HepG2 (cell line): ENCODE measurements around the gene OSBPL8. TPM values are rescaled to one million over a fixed set of nuclear protein-coding genes. Genes with fewer than 3 reads are reported as not detected.

Experiments used
- ATAC-seq: fragments of 200-7000 bp; cut with Tn5 transposase; 3 replicates; pipeline ENCODE4 v1.9.1; 2020; ENCODE audit warnings: mild to moderate bottlenecking, moderate library complexity
- BruUV-seq: library from RNA; stranded (reverse); fragments of 400-500 nt; replicated peaks from 2 replicates; lab custom pipeline; 2021; lab: Mats Ljungman, UMichigan
- CTCF ChIA-PET: fragments of 300-600 bp; formaldehyde crosslinking; extraction: SDS; loops from one replicate; lab custom pipeline; 2021; ENCODE audit warnings: low total read pairs, inconsistent platforms, low intra/inter-chr PET ratio; lab: Yijun Ruan, JAX
- POLR2A ChIA-PET: fragments of 350-600 bp; sonication (Branson Sonifier 250); formaldehyde crosslinking; loops from one replicate; lab custom pipeline; 2020; ENCODE audit warnings: antibody characterized with exemption, inconsistent platforms; lab: Yijun Ruan, JAX
- DNase-seq: peaks from one replicate; pipeline ENCODE4 v3.0.0-alpha.2; 2015; ENCODE audit warnings: low spot score
- FAIRE-seq: peaks from 3 replicates; lab custom pipeline; 2011; peaks lifted over from hg19 to GRCh38; lab: Jason Lieb, UNC
- H2AFZ ChIP-seq: one replicate; pipeline ENCODE4 v1.6.1; 2011; ENCODE audit warnings: low read length, inconsistent platforms
- H3K27ac ChIP-seq: fragments of 300-600 bp; 3 replicates; pipeline ENCODE4 v1.8.0; 2011; ENCODE audit warnings: mixed run types, mild to moderate bottlenecking, mixed read lengths, low read length, inconsistent platforms; ENCODE audit not compliant: insufficient read depth; ENCODE audit errors: extremely low read length
- H3K27me3 ChIP-seq, 2 experiments: fragments of 200-600 bp in 1 of 2; 2 replicates in 1 of 2; 3 replicates in 1 of 2; pipeline versions ENCODE4 v1.6.0 to v1.8.0; 2011; ENCODE audit warnings: low read length in 2 of 2, mild to moderate bottlenecking in 2 of 2, moderate library complexity in 2 of 2, inconsistent platforms in 1 of 2; ENCODE audit not compliant: insufficient read depth in 2 of 2, control insufficient read depth in 1 of 2
- H3K36me3 ChIP-seq, 2 experiments: fragments of 200-600 bp in 1 of 2; replicated peaks in 1 of 2; 2 replicates in 1 of 2; 3 replicates in 1 of 2; pipeline versions ENCODE4 v1.5.1 to v1.8.0; 2011; ENCODE audit warnings: low read length in 2 of 2, inconsistent platforms in 1 of 2; ENCODE audit not compliant: insufficient read depth in 2 of 2, control insufficient read depth in 1 of 2
- H3K4me1 ChIP-seq: 2 replicates; pipeline ENCODE4 v1.5.1; 2012; ENCODE audit warnings: low read length, inconsistent platforms; ENCODE audit not compliant: insufficient read depth
- H3K4me2 ChIP-seq: 2 replicates; pipeline ENCODE4 v1.6.0; 2011; ENCODE audit warnings: low read depth, low read length, inconsistent platforms
- H3K4me3 ChIP-seq, 3 experiments: fragments of 200-600 bp in 1 of 3; sonication (generic), shearing (Covaris generic) in 1 of 3; replicated peaks in 1 of 3; 2 replicates each; pipeline ENCODE4 v1.5.1; 2011 to 2016; ENCODE audit warnings: low read length in 3 of 3, inconsistent platforms in 2 of 3, low read depth in 2 of 3, mild to moderate bottlenecking in 2 of 3, control low read depth in 1 of 3, mixed read lengths in 1 of 3; ENCODE audit not compliant: insufficient read depth in 1 of 3
- H3K79me2 ChIP-seq: one replicate; pipeline ENCODE4 v1.6.1; 2011; ENCODE audit warnings: low read length, inconsistent platforms; ENCODE audit not compliant: insufficient read depth
- H3K9ac ChIP-seq: 2 replicates; pipeline ENCODE4 v1.6.0; 2011; ENCODE audit warnings: mild to moderate bottlenecking, low read depth, low read length, inconsistent platforms; ENCODE audit not compliant: insufficient read depth
- H3K9me3 ChIP-seq: 2 replicates; pipeline ENCODE4 v1.5.1; 2012; ENCODE audit warnings: mild to moderate bottlenecking, low read length
- H4K20me1 ChIP-seq: 2 replicates; pipeline ENCODE4 v1.6.0; 2011; ENCODE audit warnings: inconsistent platforms, mild to moderate bottlenecking, low read length, moderate library complexity; ENCODE audit not compliant: insufficient read depth
- ATAD3A ChIP-seq: sonication (generic); formaldehyde crosslinking; IDR thresholded peaks from 2 replicates; pipeline ENCODE4 v1.4.0; 2020; ENCODE audit warnings: missing genetic modification reagents
- CENPT ChIP-seq: sonication (generic); formaldehyde crosslinking; IDR thresholded peaks from 2 replicates; pipeline ENCODE4 v1.8.0; 2022; ENCODE audit warnings: low read depth, mild to moderate bottlenecking, moderate library complexity, missing genetic modification reagents
- EZH2 ChIP-seq: conservative IDR thresholded peaks from 2 replicates; pipeline ENCODE4 v1.6.1; 2012; ENCODE audit warnings: mild to moderate bottlenecking, low read depth, low read length, moderate library complexity
- GPN1 ChIP-seq: sonication (generic); formaldehyde crosslinking; IDR thresholded peaks from 2 replicates; pipeline ENCODE4 v1.5.1; 2020; ENCODE audit warnings: missing genetic modification reagents, borderline replicate concordance
- KDM2A ChIP-seq: sonication (generic); formaldehyde crosslinking; IDR thresholded peaks from 2 replicates; pipeline ENCODE4 v1.4.0; 2020; ENCODE audit warnings: low read depth, missing genetic modification reagents, borderline replicate concordance
- KDM5A ChIP-seq: fragments of 200-600 bp; sonication (generic); IDR thresholded peaks from 2 replicates; pipeline ENCODE4 v1.7.0; 2018; ENCODE audit warnings: antibody characterized with exemption, mild to moderate bottlenecking, low read length, borderline replicate concordance
- KLF6 ChIP-seq: IDR thresholded peaks from 2 replicates; pipeline ENCODE4 v1.8.0; 2016; ENCODE audit warnings: missing biosample characterization, missing genetic modification reagents
- MED8 ChIP-seq: sonication (generic); formaldehyde crosslinking; IDR thresholded peaks from 2 replicates; pipeline ENCODE4 v1.8.1; 2023; ENCODE audit warnings: mild to moderate bottlenecking, missing genetic modification reagents; ENCODE audit not compliant: insufficient replicate concordance
- NR3C1 ChIP-seq: sonication (generic); formaldehyde crosslinking; IDR thresholded peaks from 2 replicates; pipeline ENCODE4 v1.4.0; 2020; ENCODE audit warnings: missing genetic modification reagents
- ZBTB20 ChIP-seq: sonication (generic); formaldehyde crosslinking; IDR thresholded peaks from 2 replicates; pipeline ENCODE4 v1.8.1; 2023; ENCODE audit warnings: missing genetic modification reagents, low read depth, mild to moderate bottlenecking, borderline replicate concordance
- ZNF234 ChIP-seq: sonication (generic); formaldehyde crosslinking; conservative IDR thresholded peaks from 2 replicates; pipeline ENCODE4 v1.5.1; 2020; ENCODE audit warnings: mild to moderate bottlenecking, missing genetic modification reagents
- ZNF713 ChIP-seq: sonication (generic); formaldehyde crosslinking; IDR thresholded peaks from 2 replicates; pipeline ENCODE4 v1.4.0; 2020; ENCODE audit warnings: mild to moderate bottlenecking, missing genetic modification reagents
- WGBS: methylation state at CpG from one replicate; pipeline ENCODE4 v1.1.6; 2017; ENCODE audit warnings: low lambda C conversion rate; 5-methylcytosine and 5-hydroxymethylcytosine counted together
- in situ Hi-C: cut with HindIII; loops from 2 replicates; pipeline ENCODE4 v1.10.0; 2017; ENCODE audit warnings: low pct_unique_long_range_greater_than_20kb; ENCODE audit not compliant: extremely low pct_ligation_motif_present
- intact Hi-C: fragments of 100-400 bp; cut with micrococcal nuclease; formaldehyde crosslinking; loops from one replicate; pipeline ENCODE4 v1.10.0; 2022; ENCODE audit not compliant: unreplicated experiment
- polyA plus RNA-seq, 8 experiments: library from polyadenylated mRNA; depleted of rRNA in 3 of 8; stranded (reverse) in 7 of 8; unstranded in 1 of 8; fragments of >200 nt; fragmentation: Illumina TruSeq in 4 of 8; extraction: Trizol in 4 of 8; gene quantifications; 2 replicates each; pipeline versions ENCODE4 v1.2.1 to v1.2.3, GENCODE V29; 2011 to 2016; ENCODE audit warnings: low read depth in 4 of 8, missing spikeins in 1 of 8, mixed read lengths in 1 of 8; ENCODE audit not compliant: insufficient read depth in 1 of 8
- total RNA-seq, 5 experiments: library from RNA; depleted of rRNA; stranded (reverse); fragments of >200 nt; fragmentation: Illumina TruSeq; extraction: Trizol; gene quantifications; 2 replicates each; pipeline ENCODE4 v1.2.3, GENCODE V29; 2016; ENCODE audit warnings: low read depth in 1 of 5
- TF ChIP-seq, protein P1 (sequence below): sonication (generic); formaldehyde crosslinking; IDR thresholded peaks from 2 replicates; pipeline ENCODE4 v1.8.1; 2023; ENCODE audit warnings: mild to moderate bottlenecking, missing genetic modification reagents, borderline replicate concordance

Gene OSBPL8
- total and polyA plus RNA-seq, 2 of the 13 experiments (the other 11 are each of a cell fraction or from before 2014, with no cell fraction given): 11.0 to 33.9 TPM

DNA sequence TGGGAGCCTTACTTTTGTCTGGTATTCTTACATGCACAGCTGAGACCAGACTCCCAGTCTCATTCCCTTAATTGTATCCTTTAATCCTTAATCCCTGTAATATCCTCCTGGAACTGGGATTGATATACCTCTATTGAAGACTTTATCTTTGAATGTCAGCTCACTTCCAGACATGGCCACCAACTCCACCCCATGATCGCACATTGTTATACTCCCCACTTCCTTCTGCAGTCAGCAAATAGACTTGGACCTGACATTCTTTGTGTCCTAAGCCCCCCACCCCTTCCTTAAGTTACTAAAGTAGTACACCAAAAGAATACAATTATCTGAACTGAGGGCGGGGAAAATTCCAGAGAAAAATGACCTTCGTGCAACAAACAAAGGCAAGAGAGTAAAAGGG lies 8.6 kb upstream of the OSBPL8 start (continued):
- TF ChIP-seq ZNF234 (CRISPR knock-in tag) (no peak), ZBTB20 (CRISPR knock-in tag) (no peak), CENPT (CRISPR knock-in tag) (no peak)
- TF ChIP-seq, all 625 proteins: peak for 0

DNA sequence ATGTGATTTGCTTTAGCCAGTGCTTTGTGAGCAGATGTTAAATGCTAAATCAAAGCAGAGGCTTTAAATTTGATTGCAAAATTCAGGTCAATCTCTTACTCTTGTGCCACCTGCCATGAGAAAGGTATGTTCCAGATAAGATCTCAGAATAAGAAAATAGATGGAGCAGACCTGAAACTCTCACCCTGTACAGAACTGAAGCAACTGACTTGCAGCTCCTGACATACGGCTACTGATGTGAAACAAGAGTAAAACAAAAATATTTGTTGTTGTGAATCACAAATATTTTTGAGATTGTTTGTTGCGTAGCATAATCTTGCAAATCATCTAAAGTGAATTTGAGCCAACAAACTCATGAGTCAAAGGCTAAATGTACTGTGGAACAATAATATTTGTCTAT lies 3.5 kb upstream of the OSBPL8 start:
- DNase-seq (no peak), FAIRE-seq (no peak), ATAC-seq (no peak)
- ChIA-PET POLR2A (no interaction called here), CTCF (no interaction called here)
- Histone ChIP-seq H3K9me3 (no peaks in the 10 kb centered on the region), H4K20me1 (no peaks in the 10 kb centered on the region), H3K27ac (no peak overlapping the region), H3K36me3 (no peaks in the 10 kb centered on the region), H3K9ac (no peak overlapping the region), H3K4me1 (peaks cover 8% of the 10 kb centered on the region; the same call in 1 of the 2 replicates), H3K27me3 (no peaks in the 10 kb centered on the region; a peak in 1 of 5 replicates), H3K4me3 (no peak overlapping the region), H3K4me2 (no peak overlapping the region), H3K79me2 (peaks cover 9% of the 10 kb centered on the region), H2AFZ (no peak overlapping the region)
- TF ChIP-seq ZNF713: no peak
- TF ChIP-seq, protein P1, sequence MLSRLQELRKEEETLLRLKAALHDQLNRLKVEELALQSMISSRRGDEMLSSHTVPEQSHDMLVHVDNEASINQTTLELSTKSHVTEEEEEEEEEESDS: no peak
- no peak for TF ChIP-seq KDM2A (CRISPR knock-in tag)
- TF ChIP-seq NR3C1 (CRISPR knock-in tag): no peak
- no peak for TF ChIP-seq GPN1 (CRISPR knock-in tag)
- no peak for TF ChIP-seq KLF6 (CRISPR knock-in tag)
- TF ChIP-seq EZH2: no peak
- no peak for TF ChIP-seq MED8 (CRISPR knock-in tag)
- TF ChIP-seq KDM5A: no peak
- TF ChIP-seq ATAD3A (CRISPR knock-in tag): no peak
- intact Hi-C loops: loop anchor here (5.0 kb wide), 1 partner anchor 199 kb away; the partner anchor contains the start of gene ZDHHC17
- in situ Hi-C loops: no loop called here
- BruUV-seq: no TSS peak
- 98% methylated on average over 2 of the region's 2 CpGs for WGBS
